Endothelial cell (in vitro differentiated cells): ENCODE results near the gene GADD45G. TPM values are rescaled to one million over a fixed set of nuclear protein-coding genes. Genes with fewer than 3 reads are reported as not detected.

Source experiments
- DNase-seq: peaks from one replicate; pipeline ENCODE4 v3.0.0; 2021; ENCODE audit warnings: low spot score
- H3K27ac Mint-ChIP-seq: one replicate; pipeline ENCODE4 v1.8.0; 2021; ENCODE audit warnings: mixed read lengths, inconsistent platforms; ENCODE audit not compliant: unreplicated experiment
- H3K27me3 Mint-ChIP-seq: one replicate; pipeline ENCODE4 v1.8.0; 2021; ENCODE audit warnings: mild to moderate bottlenecking, moderate library complexity, mixed read lengths, inconsistent platforms; ENCODE audit not compliant: unreplicated experiment
- H3K36me3 Mint-ChIP-seq: one replicate; pipeline ENCODE4 v1.8.0; 2021; ENCODE audit warnings: mild to moderate bottlenecking, low read depth, mixed read lengths, inconsistent platforms; ENCODE audit not compliant: unreplicated experiment
- H3K4me1 Mint-ChIP-seq: one replicate; pipeline ENCODE4 v1.8.0; 2021; ENCODE audit warnings: mild to moderate bottlenecking, mixed read lengths, inconsistent platforms; ENCODE audit not compliant: unreplicated experiment
- H3K4me3 Mint-ChIP-seq: one replicate; pipeline ENCODE4 v1.8.0; 2021; ENCODE audit warnings: mild to moderate bottlenecking, mixed read lengths, inconsistent platforms; ENCODE audit not compliant: unreplicated experiment
- H3K9me3 Mint-ChIP-seq: one replicate; pipeline ENCODE4 v1.8.0; 2021; ENCODE audit warnings: mixed read lengths, inconsistent platforms; ENCODE audit not compliant: unreplicated experiment
- CTCF ChIP-seq: fragments of 200-600 bp; sonication (generic); IDR thresholded peaks from one replicate; pipeline ENCODE4 v1.5.0; 2021; ENCODE audit warnings: antibody characterized with exemption; ENCODE audit not compliant: unreplicated experiment
- total RNA-seq: library from RNA; stranded (reverse); fragmentation: NEBNext Ultra II Directional; extraction: Animal tissue kit (Norgen Biotek cat#: 25700); gene quantifications from one replicate; pipeline ENCODE4 v1.2.1, GENCODE V29; 2021; ENCODE audit not compliant: unreplicated experiment

GADD45G gene
- total RNA-seq, 1 donor from 2014 or later = 6.2 TPM

- H3K27me3 Mint-ChIP-seq = peaks cover 7% of the 10 kb centered on the region
- H3K4me1 Mint-ChIP-seq = no peaks in the 10 kb centered on the region
- no peaks in the 10 kb centered on the region for H3K36me3 Mint-ChIP-seq
- no peak overlapping the region for H3K27ac Mint-ChIP-seq
- H3K9me3 Mint-ChIP-seq = no peaks in the 10 kb centered on the region
- TF ChIP-seq CTCF = no peak
- no peak for DNase-seq
- H3K4me3 Mint-ChIP-seq = no peak overlapping the region
Measured at GRCh38 chr9:89596937-89597555, 7.8 kb upstream of the GADD45G start.

DNA sequence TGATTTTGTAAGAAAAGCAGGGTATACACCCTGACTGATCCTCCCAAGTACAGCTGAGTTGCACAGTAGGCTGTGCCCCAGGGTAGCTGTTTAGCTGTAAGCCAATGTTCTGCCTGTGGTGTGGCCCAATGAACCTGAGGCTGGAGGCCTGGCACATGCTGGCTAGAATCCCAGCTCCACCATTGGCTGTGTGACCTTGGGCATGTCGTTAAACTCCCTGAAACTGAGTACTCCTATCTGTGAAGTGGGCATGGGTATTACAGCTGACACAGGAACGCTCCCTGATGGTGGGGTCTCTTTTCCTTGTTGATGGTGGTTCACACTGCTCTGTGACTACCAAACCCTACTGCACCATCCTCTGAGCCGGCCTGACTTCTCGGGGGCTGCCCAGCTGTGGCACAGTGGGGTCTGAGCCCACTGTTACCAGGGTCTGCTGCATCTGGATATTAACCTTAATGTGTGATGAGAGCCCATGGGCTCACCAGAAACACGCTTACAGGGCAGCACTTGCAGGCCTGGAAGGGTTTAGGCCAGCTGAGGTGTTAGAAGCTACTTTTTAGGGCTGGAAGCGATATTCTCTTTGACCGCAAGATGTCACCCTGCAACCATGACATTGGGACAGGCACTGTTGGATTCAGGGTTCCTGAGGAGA, 7.0 kb upstream of the GADD45G start:
- no peak overlapping the region for H3K27ac Mint-ChIP-seq
- H3K36me3 Mint-ChIP-seq = no peaks in the 10 kb centered on the region
- peak; percentile 68 for DNase-seq
- H3K4me1 Mint-ChIP-seq = no peaks in the 10 kb centered on the region
- peak; percentile 76 for TF ChIP-seq CTCF
- peaks cover 5% of the 10 kb centered on the region for H3K27me3 Mint-ChIP-seq
- no peaks in the 10 kb centered on the region for H3K9me3 Mint-ChIP-seq
- H3K4me3 Mint-ChIP-seq = no peak overlapping the region

DNA sequence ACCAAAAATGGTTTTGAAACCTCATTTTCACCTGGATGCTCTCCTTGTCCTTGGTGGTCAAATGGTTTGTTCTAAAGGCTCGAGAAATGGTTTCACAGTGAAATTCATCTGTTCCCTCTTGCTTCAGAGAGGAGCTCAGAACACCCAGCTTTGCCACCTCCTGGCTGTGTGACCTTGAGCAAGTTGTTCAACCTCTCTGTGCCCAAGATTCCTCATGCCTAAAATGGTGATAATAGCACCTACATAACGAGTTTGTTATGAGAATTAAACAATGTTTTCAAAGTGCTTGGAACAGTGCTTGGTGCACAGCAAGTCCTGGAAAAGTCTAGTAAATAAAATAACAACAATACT, 6.5 kb upstream of the GADD45G start:
- Mint-ChIP-seq H3K4me3 (no peak overlapping the region), H3K4me1 (peaks cover 4% of the 10 kb centered on the region), H3K36me3 (no peaks in the 10 kb centered on the region), H3K9me3 (no peaks in the 10 kb centered on the region), H3K27ac (no peak overlapping the region), H3K27me3 (peaks cover 6% of the 10 kb centered on the region)
- DNase-seq = no peak
- TF ChIP-seq CTCF = no peak

DNA sequence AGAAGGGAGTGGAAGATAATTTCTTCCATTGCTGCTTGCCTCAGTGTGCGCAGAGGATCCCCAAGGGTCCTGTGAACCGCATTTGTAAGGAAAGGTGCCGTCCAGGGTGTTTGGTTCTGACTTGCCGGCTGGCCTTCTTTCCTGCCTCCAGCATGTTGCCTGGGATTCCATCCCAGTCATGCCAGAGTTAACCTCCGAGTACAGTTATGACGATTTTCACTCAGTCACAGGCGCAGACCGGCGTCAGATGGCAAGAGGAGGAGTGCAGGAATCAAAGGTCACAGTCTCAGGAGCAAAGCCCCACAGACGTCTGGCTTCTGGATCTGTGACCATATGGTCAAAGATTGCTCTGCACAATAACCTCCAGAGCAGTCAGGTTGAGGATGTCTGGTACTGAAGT, 5.9 kb upstream of the GADD45G start:
- peaks cover 4% of the 10 kb centered on the region for H3K27me3 Mint-ChIP-seq
- H3K36me3 Mint-ChIP-seq = no peaks in the 10 kb centered on the region
- TF ChIP-seq CTCF = no peak
- no peaks in the 10 kb centered on the region for H3K9me3 Mint-ChIP-seq
- H3K4me1 Mint-ChIP-seq = peaks cover 6% of the 10 kb centered on the region
- H3K27ac Mint-ChIP-seq = no peak overlapping the region
- no peak overlapping the region for H3K4me3 Mint-ChIP-seq
- no peak for DNase-seq

GRCh38 chr9:89600831-89601230, 4.0 kb upstream of the GADD45G start:
- no peak for TF ChIP-seq CTCF
- H3K36me3 Mint-ChIP-seq = no peaks in the 10 kb centered on the region
- no peaks in the 10 kb centered on the region for H3K9me3 Mint-ChIP-seq
- no peak overlapping the region for H3K27ac Mint-ChIP-seq
- H3K27me3 Mint-ChIP-seq = peaks cover 1% of the 10 kb centered on the region
- H3K4me3 Mint-ChIP-seq = no peak overlapping the region
- no peak for DNase-seq
- peaks cover 6% of the 10 kb centered on the region for H3K4me1 Mint-ChIP-seq
